ENCODE measurements around the gene HSPB2.
"Not testable (repeated sequence)": the region's sequence is repeated elsewhere in the genome, so short reads cannot be mapped to it uniquely, and the experiment has no call there.

The HSPB2 gene, protein sequence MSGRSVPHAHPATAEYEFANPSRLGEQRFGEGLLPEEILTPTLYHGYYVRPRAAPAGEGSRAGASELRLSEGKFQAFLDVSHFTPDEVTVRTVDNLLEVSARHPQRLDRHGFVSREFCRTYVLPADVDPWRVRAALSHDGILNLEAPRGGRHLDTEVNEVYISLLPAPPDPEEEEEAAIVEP

DNA sequence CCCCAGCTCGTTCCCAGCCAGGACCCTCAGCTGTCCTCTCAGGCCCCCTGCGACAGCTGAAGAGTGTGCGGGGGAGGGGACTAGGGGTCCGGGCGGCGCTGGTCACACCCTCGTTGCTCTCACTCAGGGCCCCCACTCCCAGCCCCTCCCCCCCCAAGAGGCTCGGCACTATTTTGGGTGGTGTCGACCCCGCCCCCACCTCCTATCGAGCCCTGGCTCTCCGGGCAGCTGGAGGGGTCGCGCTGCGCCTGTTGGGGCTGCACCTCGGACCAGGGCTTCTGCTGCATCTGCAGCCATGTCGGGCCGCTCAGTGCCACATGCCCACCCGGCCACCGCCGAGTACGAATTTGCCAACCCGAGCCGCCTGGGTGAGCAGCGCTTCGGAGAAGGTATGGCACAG, at the start of gene HSPB2:
TSS of gene HSPB2 (plus strand) at position 200 of the 400 bp plus-strand sequence. CDS start at position 296, 96 bp downstream.
- no peak for DNase-seq

DNA sequence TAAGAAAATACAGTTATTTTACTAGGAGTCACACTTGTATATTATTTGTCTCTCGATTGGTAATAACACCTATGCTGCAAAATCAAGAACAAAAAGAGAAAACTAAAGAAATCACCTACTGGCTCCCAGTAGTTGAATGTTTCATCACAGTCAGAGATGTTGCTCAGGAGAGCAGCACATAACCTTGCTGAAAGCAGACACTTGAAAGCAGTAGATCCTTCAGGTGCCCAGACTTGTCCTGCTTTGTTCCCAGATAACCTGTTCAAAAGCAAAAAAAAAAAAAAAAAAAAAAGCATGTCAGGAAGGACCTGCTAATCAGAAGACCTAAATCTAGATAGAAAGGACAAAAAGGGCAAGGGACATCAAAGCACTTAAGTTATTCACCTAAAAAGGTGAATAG, 42.4 kb upstream of the HSPB2 start:
- no peak for DNase-seq

DNA sequence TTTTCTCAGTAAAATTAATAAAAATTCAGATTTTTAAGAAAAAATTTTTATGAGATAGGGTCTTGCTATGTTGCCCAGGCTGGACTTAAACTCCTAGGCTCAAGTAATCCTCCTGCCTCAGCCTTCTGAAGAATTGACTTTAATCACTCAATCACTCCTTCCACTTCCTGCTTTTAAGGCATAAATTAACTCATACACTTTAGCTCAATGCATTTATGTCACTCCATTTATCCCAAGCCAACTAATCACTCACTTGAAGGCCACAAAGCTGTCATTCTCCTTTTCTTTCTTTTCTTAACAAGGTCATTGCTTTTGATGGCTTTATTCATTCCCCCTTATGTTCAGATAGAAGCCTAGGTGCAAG, 42.0 kb upstream of the HSPB2 start:
- DNase-seq = peak; percentile 29

DNA sequence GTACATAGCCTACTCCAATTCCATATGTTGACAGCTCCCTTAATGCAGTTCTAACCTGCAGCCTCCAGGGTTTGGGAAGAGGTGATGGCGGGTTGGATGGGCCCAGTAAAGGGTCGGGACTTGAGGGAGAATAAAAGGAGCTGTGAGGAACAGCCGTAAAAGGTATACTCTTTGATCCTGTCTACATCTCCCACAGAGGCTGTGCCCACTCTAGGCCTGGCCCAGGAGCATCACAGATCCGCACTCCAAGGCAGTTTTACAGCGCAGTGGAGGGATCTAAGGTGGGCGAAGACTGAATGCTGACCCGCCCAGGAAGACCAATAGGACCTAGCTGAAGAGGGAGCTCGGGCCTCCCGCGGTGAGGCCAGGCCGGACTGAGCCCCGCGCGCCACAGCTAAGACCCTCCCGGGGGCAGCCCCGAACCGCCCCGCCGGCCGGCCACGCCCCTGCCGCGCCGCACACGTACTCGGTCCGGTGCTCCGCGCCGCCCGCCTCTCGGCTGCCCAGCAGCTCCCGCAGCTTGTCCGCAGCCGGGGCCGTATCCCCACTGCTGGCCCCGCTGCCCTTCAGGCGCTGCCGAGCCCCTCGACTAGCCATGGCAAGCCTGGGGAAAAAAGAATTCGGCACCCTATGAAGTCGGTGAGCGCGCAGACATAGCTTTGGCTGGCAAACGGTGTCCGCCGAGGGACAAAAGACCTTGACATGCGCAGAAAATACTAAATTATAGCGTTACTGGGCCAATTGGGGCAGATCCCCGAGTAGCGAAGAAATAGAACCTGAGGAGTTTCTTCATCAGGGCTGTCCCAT, 41.4 kb upstream of the HSPB2 start, which contains the start of gene ALG9:
TSS of gene ALG9 (minus strand) at position 696 of the 807 bp plus-strand sequence. CDS start at position 597, 99 bp downstream.
- DNase-seq = peak; percentile 56

DNA sequence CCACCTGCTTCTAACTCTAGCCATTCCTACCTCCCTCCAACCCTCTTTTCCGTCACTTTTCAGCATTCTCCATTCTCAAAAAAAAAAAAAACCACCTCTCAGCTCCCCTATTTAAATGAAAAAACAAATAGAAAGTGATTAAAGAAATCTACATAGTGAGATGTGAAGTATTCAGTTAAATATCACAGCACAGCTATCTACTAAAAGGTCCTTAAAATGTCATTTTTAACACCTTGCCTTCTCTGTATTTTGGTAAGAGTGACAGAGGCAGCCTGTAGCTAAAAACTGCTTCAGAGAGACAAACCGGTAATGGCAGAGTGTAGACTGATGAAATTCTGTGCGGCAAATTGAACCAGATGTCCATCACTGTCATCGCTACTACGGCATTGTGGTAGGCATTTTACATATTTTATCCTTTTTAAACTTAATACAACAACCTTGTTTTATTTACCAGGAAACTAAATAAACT, 40.8 kb upstream of the HSPB2 start:
- no peak for DNase-seq

DNA sequence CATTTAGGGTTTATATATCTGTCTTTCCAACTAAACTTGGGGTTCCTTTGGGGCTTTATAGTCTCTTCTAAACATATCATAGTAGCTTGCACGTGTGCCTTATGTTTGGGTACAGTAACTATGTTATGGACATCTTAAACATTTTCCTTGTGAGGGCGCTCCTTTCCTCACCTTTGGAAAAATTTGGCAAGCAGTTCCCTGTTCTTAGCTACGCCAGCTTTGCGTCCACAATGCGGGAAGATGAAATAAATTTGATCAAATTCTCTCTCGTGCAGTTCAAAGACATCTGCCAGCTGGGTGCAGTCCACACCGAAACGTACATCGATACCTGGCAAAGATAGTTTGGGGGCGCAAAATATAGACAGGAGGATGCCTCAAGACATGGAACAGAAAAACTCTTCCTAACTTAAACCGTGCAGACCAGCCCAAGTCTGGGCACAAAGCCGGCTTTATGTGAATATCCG, 34.1 kb upstream of the HSPB2 start:
- DNase-seq = no peak

DNA sequence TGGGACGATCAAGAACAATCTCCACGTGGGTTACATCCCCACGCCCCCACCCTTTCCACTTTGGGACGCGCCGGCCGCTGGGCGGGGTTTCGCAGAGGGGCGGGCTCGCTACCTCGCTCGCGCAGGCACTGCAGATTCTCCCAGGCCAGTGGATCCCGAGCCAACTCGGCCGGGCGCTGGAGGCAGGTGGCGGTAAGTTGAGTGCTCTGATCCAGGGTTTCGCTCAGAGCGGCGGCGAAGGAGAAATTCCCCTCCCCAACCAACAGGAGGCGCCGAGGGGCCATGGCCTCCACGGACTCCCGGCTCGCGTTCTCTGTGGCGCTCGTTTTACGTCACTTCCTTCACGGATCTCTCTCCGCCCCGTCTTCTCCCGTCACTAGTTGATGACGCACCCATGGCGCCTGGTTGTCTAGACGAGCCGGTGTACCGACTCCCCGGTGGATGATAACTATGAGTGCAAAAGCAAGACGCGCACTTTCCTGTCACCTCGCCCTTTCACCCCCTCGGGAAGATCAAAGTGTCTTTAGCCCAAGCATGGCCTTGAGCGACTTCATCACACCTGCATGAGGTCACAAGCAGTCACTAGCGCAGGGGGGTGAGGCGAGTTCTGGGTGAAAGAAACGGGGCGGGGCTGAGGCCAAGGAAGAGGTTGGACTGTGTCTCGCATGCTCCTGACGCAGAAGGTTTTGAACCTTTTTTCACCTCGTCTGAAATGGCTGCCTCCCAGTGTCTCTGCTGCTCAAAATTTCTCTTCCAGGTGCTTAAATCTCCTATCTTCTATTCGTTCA, 33.5 kb upstream of the HSPB2 start, which contains the start of the genes CFAP68 and FDXACB1:
TSS of gene CFAP68 (plus strand) at position 693 of the 788 bp plus-strand sequence. CDS start at position 713, 20 bp downstream.
TSS of gene FDXACB1 (minus strand) at position 317 of the 788 bp plus-strand sequence. CDS start at position 284, 33 bp downstream.
- DNase-seq = peak; percentile 96

DNA sequence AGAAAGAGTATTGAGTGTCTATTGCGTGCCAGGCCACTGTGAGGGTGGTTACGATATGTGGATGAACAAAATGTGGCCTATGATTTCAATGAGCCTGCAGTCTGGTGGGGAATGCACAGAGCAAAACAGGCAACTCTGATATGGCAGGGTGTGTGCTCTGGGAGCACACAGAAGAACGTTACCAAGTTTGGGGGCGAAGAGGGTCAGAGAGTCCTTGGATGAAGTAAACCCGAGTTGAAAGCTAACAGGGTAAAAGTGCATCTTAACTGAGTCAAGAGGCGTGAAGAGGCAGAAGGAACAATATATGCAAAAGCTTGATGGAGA, 32.9 kb upstream of the HSPB2 start:
- DNase-seq = no peak

DNA sequence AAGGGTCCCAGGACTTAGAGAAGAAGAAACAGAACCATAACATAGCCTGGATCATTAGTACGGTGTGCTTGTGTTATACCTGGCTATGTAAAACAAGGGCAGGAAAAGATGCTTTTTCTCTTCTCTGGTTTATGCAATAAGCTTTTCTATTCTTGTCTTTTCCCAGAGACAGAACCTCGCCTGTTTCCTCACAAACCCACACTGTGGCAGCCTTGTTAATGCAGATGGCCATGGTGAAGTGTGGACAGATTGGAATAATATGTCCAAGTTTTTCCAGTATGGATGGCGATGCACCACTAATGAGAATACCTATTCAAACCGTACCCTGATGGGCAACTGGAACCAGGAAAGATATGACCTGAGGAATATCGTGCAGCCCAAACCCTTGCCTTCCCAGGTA, 30.3 kb upstream of the HSPB2 start:
- DNase-seq = no peak

DNA sequence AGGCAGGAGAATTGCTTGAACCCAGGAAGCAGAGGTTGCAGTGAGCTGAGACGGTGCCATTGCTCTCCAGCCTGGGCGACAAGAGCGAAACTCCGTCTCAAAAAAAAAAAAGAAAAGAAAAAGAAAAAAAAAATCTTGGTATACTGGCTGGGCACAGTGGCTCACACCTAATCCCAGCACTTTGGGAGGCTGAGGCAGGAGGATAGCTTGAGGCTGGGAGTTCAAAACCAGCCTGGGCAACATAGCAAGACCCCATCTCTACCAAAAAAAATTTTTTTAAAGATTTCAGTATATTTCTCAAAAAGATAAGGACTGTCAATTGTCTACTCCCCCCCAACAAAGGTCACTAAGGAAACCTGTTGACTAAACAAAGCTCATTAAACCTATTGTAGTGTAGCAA, 27.5 kb upstream of the HSPB2 start:
- not testable (repeated sequence) for DNase-seq

DNA sequence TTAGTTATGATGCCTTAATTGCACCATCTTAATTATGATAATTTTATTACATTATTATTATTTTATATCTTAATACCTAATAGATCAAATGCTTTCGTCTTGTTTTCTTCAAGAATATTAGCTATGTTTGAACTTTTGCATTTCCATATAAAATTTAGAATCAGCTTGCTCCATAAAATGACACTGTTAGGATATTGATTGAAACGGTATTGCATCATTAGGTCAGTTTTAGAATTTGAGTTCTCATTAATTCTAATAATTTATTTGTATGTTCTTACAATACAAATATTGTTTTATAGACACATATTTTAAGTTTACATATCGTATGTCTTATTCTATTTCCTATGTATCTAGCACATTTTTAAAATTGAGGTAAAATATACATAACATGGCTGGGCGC, 26.5 kb upstream of the HSPB2 start:
- no peak for DNase-seq

DNA sequence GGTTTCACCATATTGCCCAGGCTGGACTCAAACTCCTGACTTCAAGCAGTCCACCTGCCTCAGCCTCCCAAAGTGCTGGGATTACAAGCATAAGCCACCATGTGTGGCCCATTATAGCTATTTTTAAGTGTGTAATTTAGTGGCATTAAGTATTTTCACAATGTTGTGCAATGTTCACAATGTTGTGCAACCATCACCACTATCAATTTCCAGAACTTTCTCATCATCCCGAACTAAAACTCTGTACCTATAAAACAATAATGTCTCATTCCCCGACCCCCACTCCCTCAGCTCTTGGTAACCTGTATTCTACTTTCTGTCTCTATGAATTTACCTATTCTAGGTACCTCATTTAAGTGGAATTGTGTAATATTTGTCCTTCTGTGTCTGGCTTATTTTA, 25.7 kb upstream of the HSPB2 start:
- DNase-seq = no peak

DNA sequence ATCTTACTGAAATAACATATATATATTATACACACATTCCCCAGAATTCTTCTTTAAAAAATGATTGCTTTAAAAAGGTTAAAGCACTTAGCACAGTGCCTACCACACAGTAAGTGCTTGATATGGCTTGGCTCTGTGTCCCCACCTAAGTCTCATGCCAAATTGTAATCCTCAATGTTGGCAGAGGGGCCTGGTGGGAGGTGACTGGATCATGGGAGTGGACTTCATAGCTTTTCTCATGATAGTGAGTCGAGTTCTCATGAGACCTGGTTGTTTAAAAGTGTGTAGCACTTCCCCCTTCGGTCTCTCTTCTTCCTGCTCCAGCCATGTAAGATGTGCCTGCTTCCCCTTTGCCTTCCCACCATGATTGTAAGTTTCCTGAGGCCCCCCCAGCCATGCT, 7.1 kb upstream of the HSPB2 start:
- DNase-seq = no peak

DNA sequence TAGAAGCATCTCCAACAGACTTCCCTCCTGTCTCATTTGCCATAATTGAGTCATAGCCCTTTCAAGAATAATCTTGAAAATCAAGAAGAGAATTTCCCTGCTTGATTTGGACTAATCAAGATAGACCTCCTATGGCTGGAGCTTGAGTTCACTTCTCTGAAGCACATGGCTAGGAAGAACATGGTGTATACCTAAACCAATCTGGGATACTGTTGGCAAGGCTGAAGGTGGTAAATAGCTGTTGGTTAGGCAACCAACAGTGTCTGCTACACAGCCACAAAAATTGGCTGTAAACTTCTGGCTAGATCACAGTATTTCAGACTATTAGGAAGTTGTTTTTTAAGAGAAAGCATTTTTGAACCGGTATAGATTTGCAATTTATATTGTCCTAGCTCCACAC, 5.9 kb upstream of the HSPB2 start:
- DNase-seq = no peak

DNA sequence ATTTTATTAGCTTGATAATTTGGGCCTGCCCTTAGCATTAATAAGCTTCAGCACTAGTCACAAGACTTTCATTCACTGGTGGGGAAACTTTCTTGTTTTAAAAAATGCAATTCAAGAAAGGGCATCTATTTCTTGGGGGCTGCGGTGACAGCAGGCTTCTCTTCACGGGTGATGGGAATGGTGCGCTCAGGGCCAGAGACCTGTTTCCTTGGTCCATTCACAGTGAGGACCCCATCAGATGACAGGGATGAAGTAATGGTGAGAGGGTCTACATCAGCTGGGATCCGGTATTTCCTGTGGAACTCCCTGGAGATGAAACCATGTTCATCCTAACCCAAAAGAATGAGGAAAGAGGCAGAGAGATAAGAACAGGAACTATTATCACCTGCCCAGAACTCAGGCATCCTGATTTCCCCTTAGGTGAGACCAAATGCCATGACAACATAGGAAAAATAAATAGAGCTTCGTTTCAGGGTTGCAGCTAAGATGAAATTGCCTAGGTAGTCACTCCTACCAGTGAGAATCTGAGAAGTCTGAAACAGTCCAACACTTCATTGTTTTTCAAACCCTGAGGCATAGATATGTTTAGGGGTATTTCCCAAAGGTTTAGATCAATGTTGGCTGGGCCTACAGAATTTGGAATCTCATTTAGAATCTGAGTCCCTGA, 3.8 kb upstream of the HSPB2 start:
- DNase-seq = no peak

DNA sequence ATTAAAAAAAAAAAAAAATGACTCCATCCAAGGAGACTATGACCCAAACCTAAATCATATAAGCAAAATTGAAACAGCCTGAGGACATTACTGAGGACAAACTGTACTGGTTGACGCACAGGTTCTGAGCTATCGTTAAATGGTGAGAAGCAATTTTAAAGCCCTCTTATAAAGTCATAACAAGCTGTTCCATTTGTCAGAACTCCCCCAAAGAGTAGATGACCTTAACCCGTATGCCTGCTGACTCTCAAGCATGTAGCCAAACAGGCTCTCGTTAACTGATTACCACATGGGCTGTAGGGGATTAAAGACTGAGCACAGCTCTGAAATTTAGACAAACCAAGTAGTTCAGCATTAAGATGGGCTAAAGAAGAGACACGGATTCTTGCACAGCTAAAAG, 3.2 kb upstream of the HSPB2 start:
- DNase-seq = no peak

DNA sequence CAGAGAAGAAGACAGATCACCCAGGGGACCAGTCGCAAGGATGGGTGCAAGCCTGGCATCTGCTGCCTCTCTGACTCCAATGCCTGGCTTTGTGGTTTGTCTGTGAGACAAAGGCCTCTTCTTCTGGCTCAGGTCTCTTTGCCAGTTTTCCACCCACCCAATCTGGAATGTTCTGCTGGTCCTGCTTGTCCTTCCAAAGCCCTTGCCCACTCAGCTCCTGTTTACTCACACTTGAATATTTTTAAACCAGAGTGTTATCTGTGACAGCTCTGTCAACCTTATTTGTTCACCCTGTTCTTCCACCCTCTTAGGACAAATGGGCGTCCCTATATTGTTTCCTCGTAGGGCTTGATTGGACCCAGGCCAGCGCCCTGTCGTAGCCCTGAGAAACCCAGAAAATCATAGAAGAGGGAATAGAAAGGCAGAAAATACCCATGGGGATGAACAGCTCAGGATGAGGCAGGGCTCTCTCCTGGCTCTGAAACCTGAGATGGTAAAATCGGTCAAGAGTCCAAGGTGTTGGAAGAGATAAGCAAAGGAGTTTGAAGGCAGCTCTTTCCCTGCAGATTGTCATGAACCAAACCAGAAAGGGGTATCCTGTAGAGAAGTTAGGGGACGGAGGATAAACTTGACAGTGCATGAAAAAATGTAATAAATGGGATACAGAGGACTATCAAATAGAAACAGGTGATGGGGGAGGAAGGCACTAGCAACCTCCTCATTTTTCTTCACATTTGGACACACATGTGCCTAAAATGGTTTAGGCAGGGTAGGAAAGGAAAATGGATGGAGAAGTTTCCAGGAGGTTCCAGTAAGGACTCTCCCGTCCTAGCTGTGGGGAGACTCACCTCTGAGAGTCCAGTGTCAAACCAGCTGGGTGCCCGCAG, 1.6 kb upstream of the HSPB2 start:
- no peak for DNase-seq

DNA sequence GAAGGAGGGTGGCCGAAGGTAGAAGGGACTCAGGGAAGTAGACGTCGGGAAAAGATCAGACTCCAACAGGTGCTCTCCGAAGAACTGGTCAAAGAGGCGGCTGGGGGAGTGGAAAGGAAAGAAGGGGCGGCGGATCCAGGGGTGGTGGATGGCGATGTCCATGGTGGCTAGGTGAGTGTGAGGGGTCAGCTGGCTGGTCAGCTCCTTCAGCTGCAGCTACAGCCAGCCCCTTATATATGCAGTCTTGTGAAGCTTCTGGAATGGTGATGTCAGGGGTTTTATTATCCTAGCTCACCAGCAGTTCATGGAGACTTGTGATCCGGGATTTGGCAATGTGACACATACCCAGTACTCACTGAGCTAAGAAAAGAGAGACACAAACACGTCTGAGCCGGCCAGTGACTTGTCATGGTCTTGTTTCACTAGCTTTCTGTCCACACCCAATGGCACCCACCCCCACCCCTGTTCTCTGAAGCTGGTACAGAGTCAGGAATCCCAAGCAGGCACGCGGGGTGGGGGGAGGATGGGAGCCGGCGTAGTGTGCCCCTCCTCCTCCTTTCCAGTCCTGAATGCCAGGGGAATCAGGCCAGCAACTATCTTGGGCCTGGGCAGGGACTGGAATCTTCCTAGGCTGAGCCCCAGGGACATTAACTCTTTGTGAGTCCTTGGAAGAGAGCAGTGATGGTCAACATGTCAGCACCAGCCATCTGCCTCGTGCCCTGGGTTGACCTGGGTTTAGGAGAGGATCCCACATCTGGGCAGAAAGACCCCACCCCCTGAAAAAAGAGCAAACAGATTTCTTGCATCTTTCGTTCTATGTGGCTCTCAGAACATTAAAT, 752 bp upstream of the HSPB2 start, which contains the start of gene CRYAB:
TSS of gene CRYAB (minus strand) at position 208 of the 839 bp plus-strand sequence. CDS start at position 162, 46 bp downstream.
- DNase-seq = no peak

DNA sequence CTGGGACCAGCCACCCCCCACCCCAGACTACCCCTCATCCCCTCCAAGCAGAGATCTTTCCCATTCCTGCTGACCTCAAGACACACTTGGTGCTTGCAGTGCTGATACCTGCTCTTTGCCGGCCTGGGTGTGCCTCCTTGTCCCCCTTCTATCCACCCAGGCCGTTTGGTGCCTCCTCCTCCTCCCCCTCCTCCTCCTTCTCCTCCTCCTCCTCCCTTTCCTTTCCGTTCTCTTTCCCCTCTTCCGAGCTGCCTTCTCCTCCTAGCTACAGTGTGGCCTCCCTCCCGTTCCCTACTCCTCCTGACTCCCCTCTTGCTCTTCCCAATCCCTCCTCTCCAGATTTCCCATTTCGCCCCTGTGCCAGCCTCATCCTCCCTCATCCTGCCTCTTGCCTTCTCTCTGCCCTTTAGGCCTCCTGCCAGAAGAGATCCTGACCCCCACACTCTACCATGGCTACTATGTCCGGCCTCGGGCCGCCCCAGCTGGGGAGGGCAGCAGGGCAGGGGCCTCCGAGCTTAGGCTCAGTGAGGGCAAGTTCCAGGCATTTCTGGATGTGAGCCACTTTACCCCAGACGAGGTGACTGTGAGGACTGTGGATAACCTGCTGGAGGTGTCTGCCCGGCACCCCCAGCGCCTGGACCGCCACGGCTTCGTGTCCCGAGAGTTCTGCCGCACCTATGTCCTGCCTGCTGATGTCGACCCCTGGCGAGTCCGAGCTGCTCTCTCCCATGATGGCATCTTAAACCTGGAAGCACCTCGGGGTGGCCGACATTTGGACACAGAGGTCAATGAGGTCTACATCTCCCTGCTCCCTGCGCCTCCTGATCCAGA, 712 bp downstream of the HSPB2 start:
- DNase-seq = no peak

DNA sequence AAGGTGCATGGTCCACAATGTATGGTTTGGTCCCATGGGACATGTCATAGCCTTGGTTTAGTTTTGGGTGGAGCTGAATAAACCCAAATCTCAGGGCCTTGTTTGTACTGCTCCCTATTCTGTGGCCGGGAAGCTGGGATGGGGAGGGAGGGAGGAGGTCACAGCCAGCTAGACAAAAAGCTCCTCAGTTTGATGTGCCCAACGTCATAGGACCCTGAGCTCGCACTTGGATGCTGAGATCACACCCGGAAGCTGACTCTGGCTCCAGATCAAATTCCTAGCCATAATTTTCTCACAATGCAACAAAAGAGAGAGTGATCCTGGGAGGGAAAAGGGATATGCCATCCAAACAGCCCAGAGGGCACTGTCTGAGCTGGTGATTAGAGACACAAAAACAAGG, 1.5 kb downstream of the HSPB2 start:
- DNase-seq = no peak
